Subcutaneous abdominal adipose tissue (tissue), 5 donors: Measurements from ENCODE around the gene UPK1A.

Experiments used
- H3K27ac ChIP-seq: one replicate; pipeline ENCODE4 v1.7.0; 2013; ENCODE audit warnings: low read depth, mild to moderate bottlenecking, inconsistent platforms, low read length, moderate library complexity
- H3K27me3 ChIP-seq, 5 donors: one replicate each; pipeline ENCODE4 v1.7.0; 2013; ENCODE audit warnings: low read length in 5 of 5, inconsistent platforms in 1 of 5; ENCODE audit not compliant: control insufficient read depth in 5 of 5, insufficient read depth in 4 of 5
- H3K36me3 ChIP-seq, 5 donors: one replicate each; pipeline ENCODE4 v1.7.0; 2013; ENCODE audit warnings: low read length in 5 of 5; ENCODE audit not compliant: control insufficient read depth in 5 of 5, insufficient read depth in 5 of 5
- H3K4me1 ChIP-seq, 5 donors: one replicate each; pipeline ENCODE4 v1.7.0; 2013; ENCODE audit warnings: low read length in 5 of 5, mild to moderate bottlenecking in 3 of 5, moderate library complexity in 1 of 5; ENCODE audit not compliant: control insufficient read depth in 5 of 5, insufficient read depth in 5 of 5
- H3K4me3 ChIP-seq, 5 donors: one replicate each; pipeline ENCODE4 v1.7.0; 2013; ENCODE audit warnings: low read length in 5 of 5, low read depth in 1 of 5
- H3K9ac ChIP-seq, 5 donors: one replicate each; pipeline ENCODE4 v1.7.0; 2013; ENCODE audit warnings: low read length in 5 of 5, mild to moderate bottlenecking in 4 of 5, moderate library complexity in 3 of 5
- H3K9me3 ChIP-seq, 5 donors: one replicate each; pipeline ENCODE4 v1.7.0; 2013; ENCODE audit warnings: low read length in 5 of 5; ENCODE audit not compliant: control insufficient read depth in 5 of 5
- donor health status: healthy.
- donor health status: healthy.
- donor health status: healthy.
- donor health status: healthy.
- donor health status: healthy.

UPK1A gene

DNA sequence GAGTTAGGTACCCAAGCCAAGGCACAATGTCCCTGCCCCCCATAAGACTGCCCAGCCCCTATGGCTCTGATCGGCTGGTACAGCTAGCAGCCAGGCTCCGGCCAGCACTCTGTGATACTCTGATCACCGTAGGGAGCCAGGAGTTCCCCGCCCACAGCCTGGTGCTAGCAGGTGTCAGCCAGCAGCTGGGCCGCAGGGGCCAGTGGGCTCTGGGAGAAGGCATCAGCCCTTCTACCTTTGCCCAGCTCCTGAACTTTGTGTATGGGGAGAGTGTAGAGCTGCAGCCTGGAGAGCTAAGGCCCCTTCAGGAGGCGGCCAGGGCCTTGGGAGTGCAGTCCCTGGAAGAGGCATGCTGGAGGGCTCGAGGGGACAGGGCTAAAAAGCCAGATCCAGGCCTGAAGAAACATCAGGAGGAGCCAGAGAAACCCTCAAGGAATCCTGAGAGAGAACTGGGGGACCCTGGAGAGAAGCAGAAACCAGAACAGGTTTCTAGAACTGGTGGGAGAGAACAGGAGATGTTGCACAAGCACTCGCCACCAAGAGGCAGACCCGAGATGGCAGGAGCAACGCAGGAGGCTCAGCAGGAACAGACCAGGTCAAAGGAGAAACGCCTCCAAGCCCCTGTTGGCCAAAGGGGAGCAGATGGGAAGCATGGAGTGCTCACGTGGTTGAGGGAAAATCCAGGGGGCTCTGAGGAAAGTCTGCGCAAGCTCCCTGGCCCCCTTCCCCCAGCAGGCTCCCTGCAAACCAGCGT lies 48.5 kb downstream of the UPK1A start:
- H3K9ac ChIP-seq, result peak overlapping the region in 1 of 5 donors; percentile 28
- no peak overlapping the region for H3K4me3 ChIP-seq
- H3K27me3 ChIP-seq, result peaks cover 0 to 5% (median 0%) of the 10 kb centered on the region in 5 donors
- peaks cover 0 to 4% (median 0%) of the 10 kb centered on the region in 5 donors for H3K36me3 ChIP-seq
- H3K9me3 ChIP-seq, result no peaks in the 10 kb centered on the region
- peaks cover 6 to 35% (median 28%) of the 10 kb centered on the region in 5 donors for H3K4me1 ChIP-seq
- no peak overlapping the region for H3K27ac ChIP-seq

DNA sequence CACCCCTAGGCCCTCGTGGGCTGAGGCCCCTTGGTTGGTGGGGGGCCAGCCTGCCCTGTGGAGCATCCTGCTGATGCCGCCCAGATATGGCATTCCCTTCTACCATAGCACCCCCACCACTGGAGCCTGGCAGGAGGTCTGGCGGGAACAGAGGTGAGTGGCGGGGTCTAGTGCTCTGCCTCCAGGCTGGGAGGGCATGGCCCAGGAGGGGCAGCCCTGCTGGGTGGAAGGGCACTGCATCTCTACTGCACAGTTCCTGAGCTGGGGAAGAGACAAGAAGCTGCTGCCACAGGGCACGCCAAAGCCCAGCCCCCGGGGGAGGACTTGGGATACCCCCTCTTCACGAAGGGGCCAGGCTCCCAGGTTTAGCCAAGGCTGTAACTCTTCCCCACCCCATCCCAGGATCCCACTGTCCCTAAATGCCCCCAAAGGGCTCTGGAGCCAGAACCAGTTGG lies 49.1 kb downstream of the UPK1A start:
- H3K9ac ChIP-seq, result peak overlapping the region in 2 of 5 donors; percentile 74 to 91
- H3K27me3 ChIP-seq, result peaks cover 0 to 5% (median 0%) of the 10 kb centered on the region in 5 donors
- no peak overlapping the region for H3K27ac ChIP-seq
- peaks cover 0 to 10% (median 5%) of the 10 kb centered on the region in 5 donors for H3K36me3 ChIP-seq
- peak overlapping the region in 1 of 5 donors; percentile 84 for H3K4me3 ChIP-seq
- peaks cover 6 to 35% (median 28%) of the 10 kb centered on the region in 5 donors for H3K4me1 ChIP-seq
- H3K9me3 ChIP-seq, result no peaks in the 10 kb centered on the region

DNA sequence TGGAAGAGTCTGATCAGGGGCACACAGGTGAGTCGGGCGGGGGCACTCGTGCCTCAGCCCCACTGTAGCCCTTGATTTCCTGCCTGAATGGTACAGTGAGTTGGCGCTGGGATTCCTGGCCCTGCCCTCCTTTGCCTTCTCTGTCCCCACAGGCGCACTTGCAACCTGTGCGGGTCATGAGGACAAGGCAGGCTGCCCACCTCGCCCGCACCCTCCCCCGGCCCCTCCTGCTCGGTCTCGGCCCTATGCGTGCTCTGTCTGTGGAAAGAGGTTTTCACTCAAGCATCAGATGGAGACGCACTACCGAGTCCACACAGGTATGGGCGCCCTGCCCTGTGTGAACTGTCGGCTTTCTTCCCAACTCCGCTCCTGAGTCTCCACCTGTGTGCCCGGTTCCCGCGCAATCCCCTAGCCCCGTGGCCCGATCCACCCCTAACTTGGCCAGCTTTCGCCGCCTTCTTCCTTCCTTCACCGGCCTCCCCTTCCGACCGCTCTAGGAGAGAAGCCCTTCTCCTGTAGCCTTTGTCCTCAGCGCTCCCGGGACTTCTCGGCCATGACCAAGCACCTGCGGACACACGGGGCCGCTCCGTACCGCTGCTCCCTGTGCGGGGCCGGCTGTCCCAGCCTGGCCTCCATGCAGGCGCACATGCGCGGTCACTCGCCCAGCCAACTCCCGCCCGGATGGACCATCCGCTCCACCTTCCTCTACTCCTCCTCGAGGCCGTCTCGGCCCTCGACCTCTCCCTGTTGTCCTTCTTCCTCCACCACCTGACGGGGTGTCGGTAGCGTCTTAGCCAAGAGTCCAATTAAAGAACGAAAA lies 49.9 kb downstream of the UPK1A start:
- no peaks in the 10 kb centered on the region for H3K9me3 ChIP-seq
- peaks cover 0 to 3% (median 0%) of the 10 kb centered on the region in 5 donors for H3K27me3 ChIP-seq
- peak overlapping the region; percentile 76 for H3K27ac ChIP-seq
- peaks cover 0 to 15% (median 9%) of the 10 kb centered on the region in 5 donors for H3K36me3 ChIP-seq
- H3K9ac ChIP-seq, result peak overlapping the region; percentile 73 to 91 (median 78)
- H3K4me3 ChIP-seq, result peak overlapping the region; percentile 67 to 88 (median 78)
- peaks cover 6 to 35% (median 28%) of the 10 kb centered on the region in 5 donors for H3K4me1 ChIP-seq

DNA sequence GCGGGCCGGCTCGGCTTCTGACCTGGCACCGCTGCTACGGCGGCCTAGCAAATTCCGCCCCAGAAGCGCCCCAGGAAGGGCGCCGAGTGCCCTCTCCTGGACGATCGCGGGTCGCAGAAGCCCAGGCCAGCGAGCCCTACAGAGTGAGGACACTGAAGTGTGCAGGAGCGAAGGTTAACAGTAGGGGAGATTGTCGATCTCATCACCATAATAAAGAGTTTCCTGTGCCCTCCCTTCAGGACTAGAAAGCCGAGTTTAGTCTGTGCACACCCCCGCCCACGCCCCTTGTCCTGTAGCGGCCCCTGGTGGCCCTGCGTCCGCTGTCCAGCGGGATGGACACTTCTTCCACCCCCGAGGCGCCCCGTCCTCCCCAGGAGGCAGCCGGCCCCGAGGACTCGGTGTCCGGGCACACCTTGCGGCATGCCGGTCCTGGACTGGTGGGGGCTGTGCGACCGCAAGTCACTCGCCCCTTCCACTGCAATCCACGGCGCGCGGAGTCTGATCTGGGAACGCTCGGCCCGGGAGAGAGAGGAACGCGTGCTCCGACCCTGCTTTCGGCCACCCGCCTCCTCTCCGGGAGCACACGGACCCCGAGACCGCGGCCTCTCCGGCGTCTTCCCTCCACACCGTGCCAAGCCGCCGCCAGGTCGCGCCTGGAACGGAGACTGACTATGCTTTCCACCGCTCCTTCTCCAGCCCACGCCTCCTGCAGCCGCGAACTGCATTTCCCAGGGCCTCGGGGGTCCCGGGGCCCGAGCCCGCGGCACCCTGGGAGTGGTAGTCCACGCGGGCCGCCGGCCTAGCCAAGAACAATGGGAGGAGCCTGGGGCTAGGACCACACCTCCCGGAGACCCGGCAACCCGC lies 50.7 kb downstream of the UPK1A start:
- Histone ChIP-seq H3K4me1 (peaks cover 6 to 35% (median 28%) of the 10 kb centered on the region in 5 donors), H3K9ac (peak overlapping the region in 4 of 5 donors; percentile 74 to 91 (median 78)), H3K4me3 (peak overlapping the region; percentile 67 to 88 (median 78)), H3K36me3 (peaks cover 0 to 23% (median 15%) of the 10 kb centered on the region in 5 donors), H3K27me3 (no peaks in the 10 kb centered on the region), H3K9me3 (no peaks in the 10 kb centered on the region), H3K27ac (peak overlapping the region; percentile 76)

DNA sequence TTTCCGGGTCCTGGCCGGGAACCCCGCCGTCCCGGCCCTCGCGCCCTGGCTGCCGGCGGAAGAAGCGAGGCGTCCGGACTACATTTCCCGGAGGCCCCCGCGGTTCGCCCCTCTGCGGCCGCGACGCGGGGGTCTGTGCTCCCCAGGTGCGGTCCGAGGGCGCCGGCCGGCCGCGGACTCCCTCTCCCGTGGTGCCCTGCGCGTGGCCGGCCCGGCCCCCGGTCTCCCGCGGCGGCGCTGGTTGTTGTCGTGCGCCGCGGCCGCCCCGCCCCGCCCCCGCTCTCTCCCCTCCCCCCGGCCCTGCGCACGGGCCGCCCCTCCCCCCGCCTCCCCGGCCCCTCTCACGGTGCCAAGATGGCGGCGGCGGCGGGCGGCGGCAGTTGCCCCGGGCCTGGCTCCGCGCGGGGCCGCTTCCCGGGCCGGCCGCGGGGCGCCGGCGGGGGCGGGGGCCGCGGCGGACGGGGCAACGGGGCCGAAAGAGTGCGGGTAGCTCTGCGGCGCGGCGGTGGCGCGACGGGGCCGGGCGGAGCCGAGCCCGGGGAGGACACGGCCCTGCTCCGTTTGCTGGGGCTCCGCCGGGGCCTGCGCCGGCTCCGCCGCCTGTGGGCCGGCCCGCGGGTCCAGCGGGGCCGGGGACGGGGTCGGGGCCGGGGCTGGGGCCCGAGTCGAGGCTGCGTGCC lies 51.5 kb downstream of the UPK1A start, which contains the start of gene KMT2B:
Gene KMT2B (plus strand): TSS at position 339 of the 680 bp plus-strand sequence. CDS start 16 bp downstream, at position 355.
- Histone ChIP-seq H3K27me3 (no peaks in the 10 kb centered on the region), H3K9ac (peak within 1 kb of the TSS in 4 of 5 donors; percentile 85 to 91 (median 88)), H3K27ac (peak within 1 kb of the TSS; percentile 76), H3K4me1 (peaks cover 6 to 35% (median 28%) of the 10 kb centered on the region in 5 donors), H3K36me3 (peaks cover 0 to 31% (median 23%) of the 10 kb centered on the region in 5 donors), H3K9me3 (no peaks in the 10 kb centered on the region), H3K4me3 (peak within 1 kb of the TSS; percentile 67 to 89 (median 84))

DNA sequence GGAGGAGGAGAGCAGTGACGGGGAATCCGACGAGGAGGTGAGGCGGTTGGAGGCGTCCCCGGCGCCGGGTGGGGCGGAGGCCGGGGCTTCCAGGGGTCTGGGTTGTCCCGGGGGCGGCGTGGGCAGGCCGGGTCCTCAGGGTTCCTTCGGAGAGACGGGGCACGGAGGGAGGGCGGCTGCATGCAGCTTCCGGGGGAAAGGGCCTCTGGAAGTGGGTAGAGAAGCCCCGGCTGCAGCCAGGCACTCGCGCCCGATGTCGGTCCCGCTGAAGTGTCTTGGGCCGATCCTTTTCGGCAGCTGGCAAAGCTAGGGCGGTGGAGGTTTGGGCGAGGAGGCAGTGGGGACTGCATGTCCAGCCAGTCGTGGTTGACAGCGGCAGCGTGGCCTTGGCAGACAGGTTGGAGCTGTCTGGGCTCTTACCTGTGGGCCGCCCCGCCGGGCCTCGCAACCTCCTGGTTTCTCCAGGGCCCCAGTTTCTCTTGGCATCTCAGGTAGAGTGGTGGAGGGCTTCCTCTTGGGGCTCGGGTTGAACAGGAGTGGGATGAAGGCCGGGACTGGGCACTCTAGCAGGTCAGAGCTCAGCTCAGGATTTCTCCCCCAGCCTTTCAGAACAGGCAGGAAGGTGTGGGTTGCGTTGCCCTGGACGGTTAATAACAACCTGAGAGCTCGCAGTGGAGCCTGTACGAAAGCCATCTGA lies 52.2 kb downstream of the UPK1A start:
- Histone ChIP-seq H3K9ac (peak overlapping the region in 4 of 5 donors; percentile 85 to 91 (median 88)), H3K4me1 (peaks cover 6 to 35% (median 28%) of the 10 kb centered on the region in 5 donors), H3K36me3 (peaks cover 0 to 38% (median 29%) of the 10 kb centered on the region in 5 donors), H3K9me3 (no peaks in the 10 kb centered on the region), H3K27me3 (no peaks in the 10 kb centered on the region), H3K4me3 (peak overlapping the region; percentile 67 to 89 (median 77)), H3K27ac (peak overlapping the region; percentile 65)

DNA sequence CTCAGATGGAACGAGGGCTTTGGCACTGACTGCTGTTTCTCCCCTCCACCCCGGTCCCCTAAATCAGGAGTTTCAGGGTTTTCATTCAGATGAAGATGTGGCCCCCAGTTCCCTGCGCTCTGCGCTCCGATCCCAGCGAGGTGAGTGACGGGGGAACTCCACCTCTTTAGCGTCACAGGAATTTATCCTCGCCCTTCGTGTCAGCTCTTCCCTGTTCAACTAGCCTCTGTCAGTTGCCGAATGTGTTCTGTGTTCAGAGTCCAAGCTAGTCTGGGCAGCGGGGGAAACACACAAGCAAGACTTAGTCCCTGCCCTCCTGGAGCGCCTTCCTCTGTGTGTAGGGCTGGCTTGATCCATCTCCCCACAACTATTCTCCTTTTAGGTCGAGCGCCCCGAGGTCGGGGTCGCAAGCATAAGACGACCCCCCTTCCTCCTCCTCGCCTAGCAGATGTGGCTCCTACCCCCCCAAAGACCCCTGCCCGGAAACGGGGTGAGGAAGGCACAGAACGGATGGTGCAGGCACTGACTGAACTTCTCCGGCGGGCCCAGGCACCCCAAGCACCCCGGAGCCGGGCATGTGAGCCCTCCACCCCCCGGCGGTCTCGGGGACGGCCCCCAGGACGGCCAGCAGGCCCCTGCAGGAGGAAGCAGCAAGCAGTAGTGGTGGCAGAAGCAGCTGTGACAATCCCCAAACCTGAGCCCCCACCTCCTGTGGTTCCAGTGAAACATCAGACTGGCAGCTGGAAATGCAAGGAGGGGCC lies 53.3 kb downstream of the UPK1A start:
- Histone ChIP-seq H3K9me3 (no peaks in the 10 kb centered on the region), H3K36me3 (peaks cover 0 to 49% (median 40%) of the 10 kb centered on the region in 5 donors), H3K4me3 (peak overlapping the region; percentile 67 to 89 (median 77)), H3K4me1 (peaks cover 6 to 35% (median 28%) of the 10 kb centered on the region in 5 donors), H3K27me3 (no peaks in the 10 kb centered on the region), H3K9ac (peak overlapping the region in 4 of 5 donors; percentile 85 to 91 (median 88)), H3K27ac (no peak overlapping the region)

DNA sequence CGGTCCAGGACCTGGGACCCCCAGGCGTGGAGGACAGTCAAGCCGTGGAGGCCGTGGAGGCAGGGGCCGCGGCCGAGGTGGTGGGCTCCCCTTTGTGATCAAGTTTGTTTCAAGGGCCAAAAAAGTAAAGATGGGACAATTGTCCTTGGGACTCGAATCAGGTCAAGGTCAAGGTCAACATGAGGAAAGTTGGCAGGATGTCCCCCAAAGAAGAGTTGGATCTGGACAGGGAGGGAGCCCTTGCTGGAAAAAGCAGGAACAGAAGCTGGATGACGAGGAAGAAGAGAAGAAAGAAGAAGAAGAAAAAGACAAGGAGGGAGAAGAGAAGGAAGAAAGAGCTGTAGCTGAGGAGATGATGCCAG lies 53.8 kb downstream of the UPK1A start:
- H3K36me3 ChIP-seq, result peaks cover 0 to 54% (median 46%) of the 10 kb centered on the region in 5 donors
- H3K4me1 ChIP-seq, result peaks cover 6 to 35% (median 28%) of the 10 kb centered on the region in 5 donors
- no peaks in the 10 kb centered on the region for H3K9me3 ChIP-seq

More for the DNA sequence above, 53.8 kb downstream of the UPK1A start:
- no peak overlapping the region for H3K4me3 ChIP-seq
- no peak overlapping the region for H3K27ac ChIP-seq
- no peak overlapping the region for H3K9ac ChIP-seq
- no peaks in the 10 kb centered on the region for H3K27me3 ChIP-seq
